KMS-11 (cell line): ENCODE results near the gene PMEPA1.

Experiments used
- H2AFZ ChIP-seq: fragments of 200-600 bp; sonication (generic); 2 replicates; pipeline ENCODE4 v1.6.1; 2016; ENCODE audit warnings: antibody characterized with exemption, mixed run types, low read depth
- H3K27ac ChIP-seq: fragments of 200-600 bp; sonication (generic); 2 replicates; pipeline ENCODE4 v1.6.1; 2016; ENCODE audit warnings: mild to moderate bottlenecking, mixed run types
- H3K27me3 ChIP-seq: fragments of 200-600 bp; sonication (generic); 2 replicates; pipeline ENCODE4 v1.6.1; 2017; ENCODE audit warnings: mild to moderate bottlenecking, low read depth, mixed run types, moderate library complexity; ENCODE audit not compliant: insufficient read depth
- H3K36me3 ChIP-seq: fragments of 200-600 bp; sonication (generic); 2 replicates; pipeline ENCODE4 v1.6.1; 2017; ENCODE audit warnings: mild to moderate bottlenecking, mixed run types; ENCODE audit not compliant: insufficient read depth
- H3K4me1 ChIP-seq: fragments of 200-600 bp; sonication (generic); 2 replicates; pipeline ENCODE4 v1.6.1; 2016; ENCODE audit warnings: mild to moderate bottlenecking, low read depth, mixed run types; ENCODE audit not compliant: poor library complexity, severe bottlenecking
- H3K4me2 ChIP-seq: fragments of 200-600 bp; sonication (generic); 2 replicates; pipeline ENCODE4 v1.7.0; 2016; ENCODE audit warnings: mild to moderate bottlenecking, mixed run types
- H3K4me3 ChIP-seq: fragments of 200-600 bp; sonication (generic); IDR thresholded peaks from 2 replicates; pipeline ENCODE4 v1.6.1; 2017; ENCODE audit warnings: low read depth, low read length, mixed read lengths; ENCODE audit not compliant: insufficient read depth
- H3K79me2 ChIP-seq: fragments of 200-600 bp; sonication (generic); 2 replicates; pipeline ENCODE4 v1.6.1; 2016; ENCODE audit warnings: low read depth, mixed run types; ENCODE audit not compliant: insufficient read depth
- H3K9ac ChIP-seq: fragments of 200-600 bp; sonication (generic); 2 replicates; pipeline ENCODE4 v1.6.1; 2016; ENCODE audit warnings: mild to moderate bottlenecking, mixed run types
- H4K20me1 ChIP-seq: fragments of 200-600 bp; sonication (generic); 2 replicates; pipeline ENCODE4 v1.6.1; 2016; ENCODE audit warnings: mild to moderate bottlenecking, mixed run types; ENCODE audit not compliant: insufficient read depth
- TF ChIP-seq, protein P1 (sequence below): fragments of 200-600 bp; sonication (generic); conservative IDR thresholded peaks from 2 replicates; pipeline ENCODE4 v1.6.1; 2017; ENCODE audit warnings: low read depth, mild to moderate bottlenecking, antibody characterized with exemption, low read length, moderate library complexity, mixed read lengths

The PMEPA1 gene

DNA sequence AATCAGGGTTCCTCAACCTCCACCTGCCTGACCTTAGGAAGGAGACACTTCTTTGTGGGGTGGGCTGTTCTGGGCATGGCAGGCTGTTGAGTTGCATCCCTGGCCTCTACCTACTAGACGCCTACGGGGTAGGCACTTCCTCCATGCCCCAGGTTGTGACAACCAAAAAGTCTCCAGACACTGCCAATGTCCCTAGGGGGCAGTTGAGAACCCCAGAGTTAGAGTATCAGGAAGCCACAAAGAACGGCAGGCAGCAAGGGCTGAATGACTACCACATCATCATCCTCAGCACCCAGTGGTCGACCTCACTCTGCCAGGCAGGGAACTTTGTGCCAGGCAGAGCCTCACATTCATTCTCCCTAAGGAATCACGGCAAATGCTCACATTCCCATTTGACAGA lies 21.5 kb downstream of the PMEPA1 start:
- no peaks in the 10 kb centered on the region for H3K36me3 ChIP-seq
- no peak overlapping the region for H3K4me3 ChIP-seq
- no peaks in the 10 kb centered on the region for H4K20me1 ChIP-seq
- H3K27me3 ChIP-seq, result no peaks in the 10 kb centered on the region
- H2AFZ ChIP-seq, result no peak overlapping the region
- H3K79me2 ChIP-seq, result no peaks in the 10 kb centered on the region
- H3K4me1 ChIP-seq, result no peaks in the 10 kb centered on the region
- no peak overlapping the region for H3K4me2 ChIP-seq
- TF ChIP-seq, protein P1, sequence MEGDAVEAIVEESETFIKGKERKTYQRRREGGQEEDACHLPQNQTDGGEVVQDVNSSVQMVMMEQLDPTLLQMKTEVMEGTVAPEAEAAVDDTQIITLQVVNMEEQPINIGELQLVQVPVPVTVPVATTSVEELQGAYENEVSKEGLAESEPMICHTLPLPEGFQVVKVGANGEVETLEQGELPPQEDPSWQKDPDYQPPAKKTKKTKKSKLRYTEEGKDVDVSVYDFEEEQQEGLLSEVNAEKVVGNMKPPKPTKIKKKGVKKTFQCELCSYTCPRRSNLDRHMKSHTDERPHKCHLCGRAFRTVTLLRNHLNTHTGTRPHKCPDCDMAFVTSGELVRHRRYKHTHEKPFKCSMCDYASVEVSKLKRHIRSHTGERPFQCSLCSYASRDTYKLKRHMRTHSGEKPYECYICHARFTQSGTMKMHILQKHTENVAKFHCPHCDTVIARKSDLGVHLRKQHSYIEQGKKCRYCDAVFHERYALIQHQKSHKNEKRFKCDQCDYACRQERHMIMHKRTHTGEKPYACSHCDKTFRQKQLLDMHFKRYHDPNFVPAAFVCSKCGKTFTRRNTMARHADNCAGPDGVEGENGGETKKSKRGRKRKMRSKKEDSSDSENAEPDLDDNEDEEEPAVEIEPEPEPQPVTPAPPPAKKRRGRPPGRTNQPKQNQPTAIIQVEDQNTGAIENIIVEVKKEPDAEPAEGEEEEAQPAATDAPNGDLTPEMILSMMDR, result no peak
- H3K27ac ChIP-seq, result no peak overlapping the region
- no peak overlapping the region for H3K9ac ChIP-seq

DNA sequence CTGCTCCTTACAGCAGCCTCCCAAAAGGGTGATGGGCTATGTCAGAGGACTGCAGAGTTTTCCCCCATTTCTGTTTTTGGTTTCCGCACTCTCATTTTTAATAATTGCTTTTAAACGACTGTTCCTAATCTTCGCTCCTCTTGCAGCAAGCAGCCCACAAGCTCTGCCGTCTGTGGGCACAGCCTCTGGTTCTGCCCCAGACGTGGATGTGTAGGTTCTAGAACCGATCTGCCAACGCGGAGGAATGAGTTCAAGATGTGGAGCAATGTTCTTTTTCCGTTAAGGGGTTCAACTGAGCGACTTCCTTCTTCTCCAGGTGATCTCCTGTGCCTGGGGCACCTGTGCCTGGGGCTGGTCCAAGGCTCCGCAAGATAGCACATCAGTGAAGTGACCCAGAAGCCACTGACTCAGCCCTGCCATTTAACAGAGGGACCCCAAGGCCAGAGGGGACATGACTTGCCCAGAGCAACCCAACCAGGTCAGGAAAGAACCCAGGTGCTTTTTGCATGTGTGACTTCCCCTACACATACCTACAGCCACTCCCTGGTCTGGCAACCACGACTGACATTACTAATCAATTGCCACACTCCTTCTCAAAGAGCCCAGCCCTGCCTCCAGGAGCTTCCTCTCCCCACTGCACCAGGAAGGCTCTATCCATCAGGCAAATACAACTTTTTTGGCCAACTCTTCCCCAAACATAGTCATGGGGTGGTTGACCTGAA lies 22.7 kb downstream of the PMEPA1 start:
- no peak overlapping the region for H3K4me2 ChIP-seq
- no peak overlapping the region for H2AFZ ChIP-seq
- H3K27me3 ChIP-seq, result no peaks in the 10 kb centered on the region
- no peaks in the 10 kb centered on the region for H3K36me3 ChIP-seq
- H4K20me1 ChIP-seq, result no peaks in the 10 kb centered on the region
- H3K4me3 ChIP-seq, result no peak overlapping the region
- H3K4me1 ChIP-seq, result peaks cover 10% of the 10 kb centered on the region
- no peak overlapping the region for H3K9ac ChIP-seq
- no peaks in the 10 kb centered on the region for H3K79me2 ChIP-seq
- TF ChIP-seq, protein P1, result no peak
- H3K27ac ChIP-seq, result no peak overlapping the region

DNA sequence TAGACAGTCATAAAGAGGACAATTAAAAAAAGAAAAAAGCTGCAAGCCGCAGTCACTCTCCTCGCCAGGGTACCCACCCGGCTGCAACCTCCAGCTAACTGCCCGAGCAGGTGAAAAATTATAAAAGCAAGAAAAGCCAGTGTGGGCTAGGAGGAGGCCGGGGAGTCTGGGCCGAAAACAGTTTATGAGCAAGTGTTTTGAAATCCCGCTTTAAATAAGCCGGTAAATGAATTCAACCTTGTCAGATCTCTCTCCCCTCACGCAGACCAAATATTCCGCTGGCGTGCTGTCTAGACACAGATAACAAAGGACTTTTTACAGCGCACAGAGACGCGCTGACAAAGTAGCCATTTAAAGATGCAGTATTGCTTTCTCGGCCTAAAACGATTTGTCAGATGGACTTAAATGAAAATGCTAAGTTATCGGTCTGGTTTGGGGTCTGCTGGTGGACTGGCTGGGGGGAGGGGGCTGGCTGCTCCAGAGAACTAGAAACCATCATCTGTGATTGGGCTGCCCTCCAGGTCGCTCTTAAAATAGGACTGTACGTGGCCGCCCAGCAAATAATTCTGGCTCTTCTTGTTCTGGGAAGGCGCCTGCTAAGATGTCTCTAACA lies 24.6 kb downstream of the PMEPA1 start:
- Histone ChIP-seq H4K20me1 (no peaks in the 10 kb centered on the region), H3K4me2 (no peak overlapping the region), H3K9ac (no peak overlapping the region)

DNA sequence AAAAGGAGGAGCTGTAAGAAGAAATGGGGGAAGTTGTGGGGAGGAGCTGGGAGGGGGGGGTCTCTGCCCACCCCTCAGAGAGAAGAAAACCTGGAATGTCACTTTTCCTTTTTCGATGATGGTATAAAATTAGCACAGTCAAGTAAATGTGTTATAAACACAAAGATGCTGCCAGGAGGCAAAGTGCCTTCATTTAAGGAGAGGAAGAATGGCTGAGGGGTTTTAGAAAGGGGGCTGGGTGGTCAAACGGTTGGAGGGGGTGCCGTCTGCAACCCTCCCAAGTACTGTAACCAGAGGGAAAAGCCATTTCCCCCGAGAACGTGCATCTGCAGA lies 25.0 kb downstream of the PMEPA1 start:
- Histone ChIP-seq H3K4me1 (peaks cover 33% of the 10 kb centered on the region), H2AFZ (no peak overlapping the region), H3K4me3 (no peak overlapping the region), H3K36me3 (no peaks in the 10 kb centered on the region), H4K20me1 (no peaks in the 10 kb centered on the region), H3K9ac (no peak overlapping the region), H3K27me3 (no peaks in the 10 kb centered on the region), H3K27ac (no peak overlapping the region), H3K4me2 (no peak overlapping the region), H3K79me2 (no peaks in the 10 kb centered on the region)
- TF ChIP-seq, protein P1, result no peak

More for the DNA sequence above, 24.6 kb downstream of the PMEPA1 start:
- TF ChIP-seq, protein P1, result no peak
- no peaks in the 10 kb centered on the region for H3K36me3 ChIP-seq
- H3K27ac ChIP-seq, result no peak overlapping the region
- H2AFZ ChIP-seq, result no peak overlapping the region
- no peaks in the 10 kb centered on the region for H3K27me3 ChIP-seq
- H3K4me3 ChIP-seq, result no peak overlapping the region
- H3K4me1 ChIP-seq, result peaks cover 28% of the 10 kb centered on the region
- H3K79me2 ChIP-seq, result no peaks in the 10 kb centered on the region
